Astrocyte (in vitro differentiated cells and primary cell): Measurements from ENCODE around the gene MTA1.

ENCODE experiments used
- CTCF ChIP-seq: IDR thresholded peaks from 2 replicates; pipeline ENCODE4 v1.5.1; 2011; ENCODE audit warnings: low read depth, mild to moderate bottlenecking, inconsistent platforms, low read length, moderate library complexity; ENCODE audit not compliant: insufficient read depth
- EZH2 ChIP-seq: IDR thresholded peaks from 2 replicates; pipeline ENCODE4 v1.6.1; 2012; ENCODE audit warnings: mild to moderate bottlenecking, low read length, inconsistent platforms; ENCODE audit not compliant: insufficient read depth

GRCh38 chr14:105375635-105376057 is 44.0 kb upstream of the MTA1 start:
- TF ChIP-seq CTCF (no peak), EZH2 (no peak)
